CD14-positive monocyte (primary cell): Measurements from ENCODE around the gene B3GNT8. TPM values are rescaled to one million over a fixed set of nuclear protein-coding genes. Genes with fewer than 3 reads are reported as not detected.

ENCODE experiments used
- DNase-seq, 3 donors: peaks; one replicate each; pipeline ENCODE4 v3.0.0-alpha.2; 2011 to 2022
- H2AFZ ChIP-seq: 2 replicates; pipeline ENCODE4 v1.6.0; 2012; ENCODE audit warnings: mild to moderate bottlenecking, low read depth, low read length, inconsistent platforms; ENCODE audit not compliant: insufficient read depth, poor library complexity, severe bottlenecking
- H3K27ac ChIP-seq, 2 donors: 1 replicate in 1 of 2; 2 replicates in 1 of 2; pipeline ENCODE4 v1.5.1; 2012 to 2013; ENCODE audit warnings: low read length in 2 of 2, control low read depth in 1 of 2, inconsistent platforms in 1 of 2, low read depth in 1 of 2, mild to moderate bottlenecking in 1 of 2
- H3K27me3 ChIP-seq, 2 donors: one replicate each; pipeline versions ENCODE4 v1.6.0 to v1.6.1; 2011 to 2013; ENCODE audit warnings: low read length in 2 of 2; ENCODE audit not compliant: control insufficient read depth in 2 of 2, insufficient read depth in 2 of 2
- H3K36me3 ChIP-seq, 2 donors: replicated peaks in 1 of 2; 1 replicate in 1 of 2; 2 replicates in 1 of 2; pipeline versions ENCODE4 v1.5.1 to v1.6.1; 2012 to 2013; ENCODE audit warnings: low read length in 2 of 2, control low read depth in 1 of 2, inconsistent platforms in 1 of 2, mild to moderate bottlenecking in 1 of 2; ENCODE audit not compliant: insufficient read depth in 2 of 2, control insufficient read depth in 1 of 2
- H3K4me1 ChIP-seq, 2 donors: 1 replicate in 1 of 2; 2 replicates in 1 of 2; pipeline versions ENCODE4 v1.5.1 to v1.6.1; 2012 to 2013; ENCODE audit warnings: low read length in 2 of 2, control low read depth in 1 of 2, inconsistent platforms in 1 of 2, mild to moderate bottlenecking in 1 of 2, moderate library complexity in 1 of 2; ENCODE audit not compliant: insufficient read depth in 2 of 2, control insufficient read depth in 1 of 2
- H3K4me2 ChIP-seq: replicated peaks from 2 replicates; pipeline ENCODE3; 2012; ENCODE audit warnings: low read length, moderate library complexity, mild to moderate bottlenecking; ENCODE audit not compliant: poor library complexity, severe bottlenecking; ENCODE audit errors: extremely low read depth
- H3K4me3 ChIP-seq, 3 experiments: fragments of 200-600 bp in 1 of 3; sonication (generic) in 1 of 3; replicated peaks in 1 of 3; 1 replicate in 2 of 3; 2 replicates in 1 of 3; pipeline ENCODE4 v1.5.1; 2011 to 2013; ENCODE audit warnings: low read length in 3 of 3, mild to moderate bottlenecking in 3 of 3, control low read depth in 2 of 3, low read depth in 2 of 3, inconsistent platforms in 1 of 3, moderate library complexity in 1 of 3
- H3K79me2 ChIP-seq: 2 replicates; pipeline ENCODE4 v1.6.0; 2012; ENCODE audit warnings: mild to moderate bottlenecking, control low read depth, inconsistent platforms, low read length, moderate library complexity; ENCODE audit not compliant: insufficient read depth
- H3K9ac ChIP-seq: 2 replicates; pipeline ENCODE4 v1.6.0; 2017; ENCODE audit warnings: low read length, mild to moderate bottlenecking; ENCODE audit not compliant: insufficient read depth, poor library complexity, severe bottlenecking
- H3K9me3 ChIP-seq, 2 donors: replicated peaks in 1 of 2; 1 replicate in 1 of 2; 2 replicates in 1 of 2; pipeline versions ENCODE4 v1.5.1 to v1.6.1; 2012 to 2013; ENCODE audit warnings: low read length in 2 of 2, control low read depth in 1 of 2; ENCODE audit not compliant: control insufficient read depth in 1 of 2, insufficient read depth in 1 of 2
- H4K20me1 ChIP-seq: 2 replicates; pipeline ENCODE4 v1.6.0; 2012; ENCODE audit warnings: mild to moderate bottlenecking, low read length, control low read depth, moderate library complexity; ENCODE audit not compliant: insufficient read depth
- H3K27ac Mint-ChIP-seq, 7 donors: one replicate each; pipeline ENCODE4 v1.8.0; 2020; ENCODE audit warnings: mild to moderate bottlenecking in 7 of 7, mixed read lengths in 7 of 7, moderate library complexity in 6 of 7, inconsistent platforms in 2 of 7
- H3K27me3 Mint-ChIP-seq, 3 donors: one replicate each; pipeline ENCODE4 v1.8.0; 2021 to 2022; ENCODE audit warnings: low read depth in 3 of 3, mild to moderate bottlenecking in 3 of 3, mixed read lengths in 3 of 3, moderate library complexity in 3 of 3, inconsistent platforms in 1 of 3
- H3K36me3 Mint-ChIP-seq, 2 donors: one replicate each; pipeline ENCODE4 v1.8.0; 2020; ENCODE audit warnings: mixed read lengths in 2 of 2, inconsistent platforms in 1 of 2, mild to moderate bottlenecking in 1 of 2
- H3K4me1 Mint-ChIP-seq: one replicate; pipeline ENCODE4 v1.8.0; 2020; ENCODE audit warnings: mild to moderate bottlenecking, mixed read lengths
- H3K4me3 Mint-ChIP-seq, 2 donors: one replicate each; pipeline ENCODE4 v1.8.0; 2020; ENCODE audit warnings: mild to moderate bottlenecking in 2 of 2, mixed read lengths in 2 of 2, moderate library complexity in 1 of 2
- H3K9me3 Mint-ChIP-seq, 7 donors: one replicate each; pipeline ENCODE4 v1.8.0; 2020 to 2022; ENCODE audit warnings: mixed read lengths in 7 of 7, mild to moderate bottlenecking in 6 of 7, moderate library complexity in 6 of 7, inconsistent platforms in 2 of 7
- WGBS: methylation state at CpG from one replicate; pipeline ENCODE4 v1.1.5; 2013; ENCODE audit warnings: missing lambda C conversion rate; ENCODE audit not compliant: insufficient coverage; 5-methylcytosine and 5-hydroxymethylcytosine counted together
- intact Hi-C, 2 donors: fragments of 100-400 bp; cut with micrococcal nuclease; formaldehyde crosslinking; loops; one replicate each; pipeline versions ENCODE4 v1.15.0 to v1.15.1; 2023
- polyA plus RNA-seq, 3 donors: library from polyadenylated mRNA; depleted of rRNA in 1 of 3; unstranded in 2 of 3; stranded (reverse) in 1 of 3; fragments of 300-500 nt in 2 of 3; fragments of >200 nt in 1 of 3; fragmentation: Illumina TruSeq in 2 of 3; gene quantifications; 1 replicate in 2 of 3; 2 replicates in 1 of 3; pipeline ENCODE4 v1.2.3, GENCODE V29; 2012 to 2021
- TF ChIP-seq, protein P1 (sequence below): fragments of 200-600 bp; IDR thresholded peaks from one replicate; pipeline ENCODE4 v1.8.0; 2022; ENCODE audit warnings: antibody characterized with exemption, mild to moderate bottlenecking

Gene B3GNT8
- polyA plus RNA-seq, 3 donors = 2.9 to 18.9 (median 17.4) TPM

DNA sequence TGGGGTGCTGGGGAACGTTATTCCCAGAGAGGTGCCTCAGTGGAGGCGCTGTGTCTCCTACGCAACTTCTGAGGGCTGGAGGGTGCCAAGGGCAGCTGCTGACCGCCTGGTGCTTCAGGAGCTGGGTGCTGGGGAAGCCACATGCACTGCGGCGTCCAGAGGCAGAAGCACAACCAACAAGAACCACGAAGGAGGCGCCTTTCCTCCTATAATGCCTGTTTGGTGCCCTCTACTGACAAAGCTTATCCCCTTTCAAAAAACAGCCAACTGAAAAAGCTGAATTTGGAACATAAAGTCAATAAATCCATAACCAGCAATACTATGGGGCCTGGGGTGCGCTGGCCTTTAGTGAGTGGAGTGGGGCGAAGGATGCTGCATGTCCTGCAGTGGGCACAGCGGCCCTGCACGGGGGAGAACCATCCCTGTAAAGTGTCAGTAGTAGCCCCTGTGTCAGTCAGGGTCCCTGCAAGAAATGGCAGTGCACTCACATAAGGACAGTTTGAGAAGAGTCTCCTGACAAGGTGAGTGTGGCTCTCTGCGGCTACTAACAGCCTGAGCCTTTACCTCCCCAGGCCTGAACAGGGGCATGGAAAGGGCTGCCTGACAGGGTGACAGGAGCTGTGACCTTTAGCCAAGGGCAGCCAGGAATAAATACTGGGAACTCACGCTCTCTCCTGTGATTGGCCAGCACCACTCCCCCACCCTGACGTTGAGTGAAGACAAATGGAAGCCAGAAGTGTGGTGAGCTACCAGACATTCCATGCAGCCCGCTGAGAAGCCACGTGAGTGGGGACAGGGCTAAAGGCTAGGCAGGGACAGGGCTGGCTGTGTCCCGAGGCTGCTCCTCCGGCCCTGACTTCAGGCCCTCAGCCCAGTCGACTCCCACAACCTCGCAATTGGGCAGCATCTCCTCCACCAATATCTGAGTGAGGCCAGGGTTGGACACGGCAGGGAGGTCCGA lies 4.5 kb upstream of the B3GNT8 start:
- peaks cover 43% of the 10 kb centered on the region for H3K4me1 Mint-ChIP-seq
- Histone ChIP-seq H3K79me2 (peaks cover 45% of the 10 kb centered on the region), H3K4me2 (no peak overlapping the region), H3K9ac (no peak overlapping the region), H4K20me1 (peaks cover 5% of the 10 kb centered on the region), H3K27me3 (no peaks in the 10 kb centered on the region), H3K27ac (no peak overlapping the region), H3K4me3 (no peak overlapping the region), H3K4me1 (peaks cover 41 to 48% of the 10 kb centered on the region in 2 donors), H3K9me3 (no peaks in the 10 kb centered on the region), H2AFZ (no peak overlapping the region), H3K36me3 (peaks cover 13 to 29% of the 10 kb centered on the region in 2 donors)
- TF ChIP-seq, protein P1, sequence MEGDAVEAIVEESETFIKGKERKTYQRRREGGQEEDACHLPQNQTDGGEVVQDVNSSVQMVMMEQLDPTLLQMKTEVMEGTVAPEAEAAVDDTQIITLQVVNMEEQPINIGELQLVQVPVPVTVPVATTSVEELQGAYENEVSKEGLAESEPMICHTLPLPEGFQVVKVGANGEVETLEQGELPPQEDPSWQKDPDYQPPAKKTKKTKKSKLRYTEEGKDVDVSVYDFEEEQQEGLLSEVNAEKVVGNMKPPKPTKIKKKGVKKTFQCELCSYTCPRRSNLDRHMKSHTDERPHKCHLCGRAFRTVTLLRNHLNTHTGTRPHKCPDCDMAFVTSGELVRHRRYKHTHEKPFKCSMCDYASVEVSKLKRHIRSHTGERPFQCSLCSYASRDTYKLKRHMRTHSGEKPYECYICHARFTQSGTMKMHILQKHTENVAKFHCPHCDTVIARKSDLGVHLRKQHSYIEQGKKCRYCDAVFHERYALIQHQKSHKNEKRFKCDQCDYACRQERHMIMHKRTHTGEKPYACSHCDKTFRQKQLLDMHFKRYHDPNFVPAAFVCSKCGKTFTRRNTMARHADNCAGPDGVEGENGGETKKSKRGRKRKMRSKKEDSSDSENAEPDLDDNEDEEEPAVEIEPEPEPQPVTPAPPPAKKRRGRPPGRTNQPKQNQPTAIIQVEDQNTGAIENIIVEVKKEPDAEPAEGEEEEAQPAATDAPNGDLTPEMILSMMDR = peak; percentile 70
- 72% methylated on average over 15 of the region's 23 CpGs for WGBS
- peaks cover 32 to 48% of the 10 kb centered on the region in 2 donors for H3K36me3 Mint-ChIP-seq
- intact Hi-C loops = loop anchor here (5.0 to 10.0 kb wide), 2 partner anchors 34 to 167 kb away; partner anchors contain the start of genes BCKDHA (in 1 of the 2), EXOSC5 (in 1 of the 2) and HNRNPUL1 (in 1 of the 2)
- H3K27me3 Mint-ChIP-seq = peaks cover 0 to 1% (median 0%) of the 10 kb centered on the region in 3 donors
- peak; percentile 52 to 69 (median 60) for DNase-seq
- peak overlapping the region in 6 of 7 donors; percentile 20 to 85 (median 58) for H3K27ac Mint-ChIP-seq
- H3K9me3 Mint-ChIP-seq = no peaks in the 10 kb centered on the region
- no peak overlapping the region for H3K4me3 Mint-ChIP-seq

DNA sequence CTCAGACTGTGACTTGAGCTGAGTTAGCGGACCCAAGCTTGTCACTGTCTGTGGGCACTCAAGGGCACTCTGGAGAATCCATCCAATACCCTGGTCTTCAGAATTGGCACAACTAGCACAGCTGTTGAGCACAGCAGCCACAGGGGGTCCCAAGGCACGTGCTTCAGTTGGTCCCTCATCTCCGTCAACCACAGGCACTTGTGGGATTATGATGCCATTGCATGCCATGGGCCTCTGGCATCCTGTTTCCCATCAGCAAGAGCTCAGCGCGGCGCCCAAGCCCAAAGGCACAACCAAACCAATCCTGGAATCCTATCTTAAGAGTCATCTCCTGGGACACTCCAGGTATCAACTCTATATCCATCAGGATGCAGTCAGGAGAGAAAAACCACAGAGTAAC lies 3.7 kb upstream of the B3GNT8 start:
- Histone ChIP-seq H3K4me1 (peaks cover 49 to 55% of the 10 kb centered on the region in 2 donors), H3K27me3 (no peaks in the 10 kb centered on the region), H3K79me2 (peaks cover 45% of the 10 kb centered on the region), H3K4me3 (no peak overlapping the region), H4K20me1 (peaks cover 13% of the 10 kb centered on the region), H3K4me2 (no peak overlapping the region), H3K9me3 (no peaks in the 10 kb centered on the region), H2AFZ (no peak overlapping the region), H3K9ac (no peak overlapping the region), H3K36me3 (peaks cover 14 to 22% of the 10 kb centered on the region in 2 donors), H3K27ac (no peak overlapping the region)
- Mint-ChIP-seq H3K4me1 (peaks cover 47% of the 10 kb centered on the region), H3K4me3 (no peak overlapping the region), H3K36me3 (peaks cover 27 to 44% of the 10 kb centered on the region in 2 donors), H3K27me3 (peaks cover 0 to 1% (median 0%) of the 10 kb centered on the region in 3 donors), H3K27ac (peak overlapping the region in 3 of 7 donors; percentile 11 to 85 (median 15)), H3K9me3 (no peaks in the 10 kb centered on the region)
- no peak for DNase-seq
- TF ChIP-seq, protein P1 = no peak
- 53% methylated on average over 3 of the region's 6 CpGs for WGBS
- intact Hi-C loops = loop anchor here (5.0 to 10.0 kb wide), 2 partner anchors 34 to 166 kb away; partner anchors contain the start of genes BCKDHA (in 1 of the 2), EXOSC5 (in 1 of the 2) and HNRNPUL1 (in 1 of the 2)
